Left forelimb (tissue), 1 donor: ENCODE results near the gene USP9X.
"Not testable (repeated sequence)": the region's sequence is repeated elsewhere in the genome, so short reads cannot be mapped to it uniquely, and the experiment has no call there.

Experiments
- DNase-seq: peaks from one replicate; pipeline ENCODE4 v3.0.0-alpha.2; 2018; ENCODE audit warnings: low spot score

USP9X gene

DNA sequence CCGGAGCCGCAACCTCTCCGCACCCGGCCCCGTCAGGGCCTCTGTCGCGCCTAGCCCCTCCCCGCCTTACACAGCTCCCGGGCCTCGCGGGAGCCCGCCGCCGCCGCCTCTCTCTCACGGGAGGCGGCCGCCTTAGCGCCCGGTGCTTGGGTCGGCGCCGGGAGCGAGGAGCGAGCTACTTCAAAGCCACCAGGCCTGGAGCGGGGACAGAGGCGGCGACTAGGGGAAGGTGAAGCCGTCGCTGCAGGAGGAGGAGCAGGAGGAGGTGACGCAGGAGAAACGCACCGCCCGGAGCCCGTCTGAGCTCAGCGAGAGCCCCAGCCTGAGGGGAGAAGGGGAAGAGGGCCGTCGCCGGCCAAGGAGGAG, 250 bp downstream of the USP9X start:
- peak; percentile 70 for DNase-seq

DNA sequence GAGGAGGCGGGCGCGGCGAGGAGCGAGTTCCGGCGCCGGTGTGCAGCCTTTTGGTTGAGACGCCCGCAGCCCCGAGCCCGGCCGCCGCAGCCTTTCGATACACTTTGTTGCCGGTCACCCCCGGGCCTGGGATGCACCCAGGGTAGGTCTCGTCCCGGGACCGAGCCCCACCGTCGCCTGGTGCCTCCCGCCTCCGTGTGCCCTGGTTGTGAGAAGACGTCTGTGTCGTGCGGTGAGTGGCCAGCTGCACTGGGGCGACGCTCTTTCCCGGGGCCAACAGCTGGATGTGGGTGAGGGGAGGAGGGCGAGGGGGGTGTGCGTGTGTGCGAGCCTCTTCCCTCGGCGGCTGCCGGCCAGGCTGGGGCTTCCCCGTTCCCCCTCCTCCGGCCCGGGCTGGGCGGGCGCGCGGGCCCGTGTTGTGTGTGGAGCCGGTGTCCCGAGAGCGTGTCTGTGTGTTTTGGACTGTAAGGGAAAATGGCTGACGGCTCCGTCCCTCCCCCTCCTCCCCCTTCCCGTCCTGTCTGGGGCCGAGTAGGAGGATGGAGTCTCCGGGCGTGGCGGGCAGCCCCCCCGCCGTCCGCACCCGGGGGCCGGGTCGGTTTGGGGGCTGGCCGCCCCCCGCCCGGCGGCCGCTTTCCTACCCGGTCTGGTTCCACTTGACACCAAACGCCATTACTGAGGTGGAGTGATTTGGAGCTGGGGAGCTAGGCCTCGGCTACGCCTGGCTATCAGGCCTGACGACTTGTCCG, 807 bp downstream of the USP9X start:
- peak; percentile 81 for DNase-seq

DNA sequence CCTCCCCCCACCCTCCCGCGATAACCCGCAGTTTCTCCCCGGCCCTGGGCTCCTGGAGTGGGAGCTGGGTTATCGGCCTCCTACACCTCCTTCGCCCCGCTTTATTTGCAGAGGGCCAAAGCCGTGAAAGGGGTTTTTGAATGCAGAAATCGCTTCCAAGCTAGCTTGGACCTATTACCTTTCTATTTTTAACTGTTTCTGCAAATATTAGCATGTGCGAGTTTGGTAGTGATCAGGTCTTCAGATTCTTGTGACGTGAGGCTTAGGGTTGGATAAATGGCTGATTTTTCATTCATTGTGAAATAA, 1.3 kb downstream of the USP9X start:
- no peak for DNase-seq

DNA sequence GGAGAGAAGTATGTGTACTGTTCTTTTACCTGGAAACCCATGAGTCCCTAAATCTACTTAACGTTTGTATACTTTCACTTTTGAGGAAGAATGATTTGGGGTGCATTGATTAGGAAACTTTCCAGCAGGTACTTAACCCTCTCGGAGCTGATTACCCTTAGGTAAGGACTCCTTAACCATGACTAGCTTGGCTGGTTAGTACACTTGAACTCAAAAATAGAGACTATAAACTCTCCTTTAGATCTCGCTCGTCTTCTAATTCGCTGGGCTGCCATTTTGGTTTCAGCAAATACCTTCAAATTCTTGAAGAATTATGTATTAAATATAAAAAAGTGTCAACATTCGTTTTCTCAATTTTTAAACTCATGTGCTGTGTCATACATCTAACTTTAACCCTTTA, 2.0 kb downstream of the USP9X start:
- no peak for DNase-seq

DNA sequence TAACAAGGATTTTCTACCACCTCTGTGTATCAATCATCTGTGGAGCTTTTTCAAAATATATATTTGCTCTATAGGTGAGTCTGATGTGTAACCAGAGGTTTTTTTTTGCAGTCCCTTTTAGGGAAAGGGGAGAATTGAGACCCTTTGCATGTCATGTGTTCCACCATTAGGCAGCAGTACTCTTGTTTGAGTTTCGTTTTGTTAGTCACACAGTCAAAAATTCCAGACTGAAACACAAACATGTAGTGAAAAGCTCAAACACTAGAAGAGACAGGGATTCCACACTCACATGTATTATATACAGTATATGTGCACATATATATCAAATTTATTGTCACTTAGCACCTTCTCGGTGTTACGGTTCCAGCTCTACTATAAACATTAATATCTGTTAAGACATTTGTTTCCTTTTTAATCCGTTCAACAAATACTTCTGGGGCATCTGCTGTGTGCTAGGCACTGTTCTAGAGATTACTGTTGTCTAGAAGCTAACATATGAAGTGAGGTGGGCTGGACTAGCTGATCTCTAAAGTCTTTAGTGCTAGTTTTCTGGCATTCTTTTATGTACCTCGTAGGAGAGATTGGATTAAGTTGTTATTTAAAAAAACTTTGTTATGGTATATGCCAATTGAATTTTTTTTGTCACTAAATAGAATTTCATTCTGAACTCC, 5.5 kb downstream of the USP9X start:
- DNase-seq = no peak

DNA sequence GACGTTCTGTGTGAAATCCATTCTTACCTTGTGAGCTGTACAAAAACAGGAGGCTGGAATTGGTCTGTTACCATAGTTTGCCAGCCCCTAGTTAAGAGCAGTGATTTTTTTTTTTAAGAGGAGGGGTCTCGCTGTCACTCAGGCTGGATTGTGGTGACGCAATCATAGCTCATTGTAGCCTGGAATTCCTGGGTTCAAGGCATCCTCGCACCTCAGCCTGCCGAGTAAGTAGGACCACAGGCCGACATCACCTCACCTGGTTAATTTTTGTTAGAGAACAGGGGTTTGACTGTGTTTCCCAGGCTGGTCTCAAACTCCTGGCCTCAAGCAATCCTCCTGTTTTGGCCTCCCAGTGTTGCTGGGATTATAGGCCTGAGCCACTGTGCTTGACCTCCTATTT, 7.5 kb downstream of the USP9X start:
- no peak for DNase-seq

DNA sequence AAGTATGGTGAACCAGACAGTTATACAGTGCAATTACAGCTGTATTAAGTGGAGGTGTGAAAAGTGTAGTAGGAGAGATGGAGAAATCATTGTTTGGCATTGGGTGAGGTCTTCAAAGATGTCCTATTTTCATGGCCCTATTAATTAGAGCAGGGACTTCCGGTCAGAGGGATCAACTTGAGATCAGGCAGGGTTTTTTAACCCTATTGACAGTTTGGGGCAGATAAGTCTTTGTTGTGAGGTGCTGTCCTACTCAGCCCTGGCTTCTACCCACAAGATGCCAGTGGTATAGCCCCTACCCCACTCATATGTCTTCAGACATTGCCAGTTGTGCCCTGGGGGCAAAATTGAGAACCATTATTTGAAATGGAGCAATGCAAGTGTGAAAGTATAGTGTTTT, 9.9 kb downstream of the USP9X start:
- DNase-seq = no peak

DNA sequence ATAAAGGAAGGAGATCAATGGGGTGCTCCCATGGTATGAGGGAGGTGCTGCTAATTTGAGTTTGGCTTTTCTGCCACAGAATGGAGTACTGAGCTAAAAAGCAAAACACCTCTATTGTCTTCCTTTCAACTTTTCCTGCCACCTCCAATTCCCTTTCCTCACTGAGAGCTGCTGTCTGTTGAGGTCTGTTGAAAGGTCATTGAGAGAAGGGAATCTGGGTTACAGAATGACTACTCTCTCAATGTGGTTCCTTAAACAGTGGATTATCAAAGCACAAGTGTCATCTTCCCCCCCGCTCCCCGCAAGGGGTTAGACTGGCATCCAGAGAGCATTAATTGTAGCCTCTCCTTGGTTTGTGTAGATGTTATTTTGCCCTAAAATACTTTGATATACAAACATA, 10.7 kb downstream of the USP9X start:
- no peak for DNase-seq

DNA sequence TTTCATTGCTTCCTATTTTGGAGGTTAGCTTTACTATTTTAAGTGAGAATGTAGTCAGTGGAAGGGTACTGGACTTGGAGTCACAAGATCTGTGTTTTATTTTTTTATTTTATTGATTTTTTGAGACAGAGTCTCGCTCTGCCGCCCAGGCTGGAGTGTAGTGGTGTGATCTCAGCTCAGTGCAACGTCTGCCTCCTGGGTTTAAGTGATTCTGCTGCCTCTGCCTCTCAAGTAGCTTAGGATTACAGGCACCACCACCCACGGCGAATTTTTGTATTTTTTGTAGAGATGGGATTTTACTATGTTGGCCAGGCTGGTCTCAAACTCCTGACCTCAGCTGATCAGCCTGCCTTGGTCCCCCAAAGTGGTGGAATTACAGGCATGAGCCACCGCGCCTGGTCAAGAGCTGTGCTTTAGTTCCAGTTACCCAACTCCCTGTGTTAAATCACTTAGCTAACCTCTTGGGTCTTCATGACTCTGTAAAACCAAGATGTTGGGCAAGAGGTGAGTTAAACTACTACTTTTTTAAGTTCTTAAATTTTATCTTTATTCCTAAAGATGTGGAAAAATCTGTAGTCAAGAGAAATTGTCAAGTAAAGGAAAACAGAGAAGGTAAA, 11.2 kb downstream of the USP9X start:
- no peak for DNase-seq

DNA sequence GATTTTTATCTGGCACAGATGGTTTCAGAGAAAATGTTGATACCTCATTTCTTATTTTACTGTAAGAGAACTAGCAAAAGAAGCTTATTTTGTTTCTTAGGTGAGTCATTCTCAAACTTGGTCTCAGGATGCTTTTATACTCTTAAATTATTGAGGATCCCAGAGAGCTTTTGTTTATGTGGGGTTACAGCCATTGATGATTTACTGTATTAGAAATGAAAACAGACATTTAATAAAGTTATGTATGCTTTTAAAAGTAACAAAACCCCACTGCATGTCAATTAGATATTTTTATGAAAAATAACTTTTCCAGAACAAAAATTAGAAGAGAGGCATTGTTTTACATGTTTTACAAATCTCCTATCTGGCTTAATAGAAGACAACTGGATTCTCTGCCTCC, 12.1 kb downstream of the USP9X start:
- DNase-seq = no peak

DNA sequence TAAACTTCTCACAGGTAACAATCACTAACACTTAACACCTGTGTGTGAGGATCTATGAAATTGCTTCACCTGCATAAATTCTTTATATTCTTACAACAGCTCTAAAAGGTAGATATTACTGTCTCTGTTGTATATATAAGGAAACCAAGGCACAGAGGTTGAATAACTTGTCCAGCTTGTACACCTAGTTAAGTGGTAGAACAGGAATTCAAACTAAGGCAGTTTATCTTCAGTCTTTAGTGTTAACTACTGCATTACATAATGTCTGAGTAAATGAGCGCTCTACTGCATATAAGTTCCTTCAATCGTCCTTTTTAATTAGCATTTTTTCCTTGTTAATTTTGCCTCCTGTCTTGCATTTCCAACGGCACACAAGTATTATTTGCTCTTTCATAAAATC, 15.0 kb downstream of the USP9X start:
- DNase-seq = no peak

DNA sequence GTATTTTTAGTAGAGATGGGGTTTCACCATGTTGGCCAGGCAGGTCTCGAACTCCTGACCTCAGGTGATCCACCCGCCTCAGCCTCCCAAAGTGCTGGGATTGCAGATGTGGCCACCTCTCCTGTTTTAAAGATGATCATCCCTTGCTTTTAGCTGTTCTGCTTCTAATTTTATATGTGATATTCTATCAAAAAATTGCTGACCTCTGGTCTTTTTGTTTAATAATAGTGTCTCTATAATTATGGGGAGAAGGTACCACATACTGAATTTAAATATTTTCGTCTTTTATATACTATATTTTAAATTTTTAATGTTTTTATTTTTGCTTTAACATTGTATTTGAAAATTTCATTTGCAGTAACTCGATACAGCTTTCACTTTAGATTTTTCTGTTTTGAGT, 15.6 kb downstream of the USP9X start:
- no peak for DNase-seq

DNA sequence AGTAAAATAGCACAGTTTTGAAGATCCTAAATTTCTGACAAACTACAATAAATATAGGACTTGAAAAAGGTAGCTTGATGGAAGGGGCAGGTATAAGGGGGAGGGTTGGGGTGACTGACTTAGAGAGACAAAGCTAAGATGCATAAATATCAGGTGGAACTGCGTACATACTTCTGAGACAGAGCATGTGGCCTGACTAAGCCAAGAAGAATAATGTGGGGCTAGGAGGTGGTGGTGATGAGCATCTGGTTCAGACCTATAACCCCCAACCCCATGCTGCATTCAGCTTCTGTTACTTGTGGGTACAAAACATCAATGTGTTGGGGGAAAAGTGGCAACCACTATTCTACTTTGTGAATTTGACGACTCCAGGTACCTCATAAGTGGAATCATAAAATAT, 19.8 kb downstream of the USP9X start:
- DNase-seq = no peak

DNA sequence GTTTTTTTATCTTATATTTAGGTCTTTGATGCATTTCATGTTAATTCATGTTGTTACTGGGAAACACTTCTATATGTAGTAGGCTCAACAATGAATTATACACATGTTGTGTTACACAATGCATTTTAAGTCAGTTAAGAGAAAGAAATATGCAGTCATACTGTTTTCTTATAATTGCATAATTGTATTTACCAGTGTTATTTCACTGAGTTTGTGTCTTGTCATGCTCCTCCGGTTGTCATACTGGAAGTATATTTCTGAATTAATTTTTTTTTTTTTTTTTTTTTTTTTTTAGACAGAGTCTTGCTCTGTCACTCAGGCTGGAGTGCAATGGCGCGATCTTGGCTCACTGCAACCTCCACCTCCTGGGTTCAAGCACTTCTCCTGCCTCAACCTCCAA, 21.0 kb downstream of the USP9X start:
- not testable (repeated sequence) for DNase-seq

DNA sequence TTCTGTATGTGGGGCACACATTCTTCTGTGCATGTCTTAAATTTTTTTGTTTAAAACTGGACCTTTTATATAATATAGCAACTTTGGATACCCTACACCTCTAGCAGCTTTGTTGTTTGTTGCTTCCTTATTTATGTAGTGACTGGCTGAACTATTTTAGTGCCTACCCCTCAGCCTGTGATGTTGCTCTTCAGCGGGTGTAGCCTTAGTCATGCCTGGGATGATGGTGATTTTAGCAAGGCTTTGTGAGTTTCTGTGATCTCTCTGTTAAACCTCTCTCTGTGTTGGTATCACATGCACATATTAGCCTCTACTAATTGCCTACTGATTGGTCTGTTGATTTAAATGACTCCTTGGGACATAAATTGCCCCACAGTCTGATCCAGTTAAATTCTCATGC, 22.8 kb downstream of the USP9X start:
- DNase-seq = no peak

DNA sequence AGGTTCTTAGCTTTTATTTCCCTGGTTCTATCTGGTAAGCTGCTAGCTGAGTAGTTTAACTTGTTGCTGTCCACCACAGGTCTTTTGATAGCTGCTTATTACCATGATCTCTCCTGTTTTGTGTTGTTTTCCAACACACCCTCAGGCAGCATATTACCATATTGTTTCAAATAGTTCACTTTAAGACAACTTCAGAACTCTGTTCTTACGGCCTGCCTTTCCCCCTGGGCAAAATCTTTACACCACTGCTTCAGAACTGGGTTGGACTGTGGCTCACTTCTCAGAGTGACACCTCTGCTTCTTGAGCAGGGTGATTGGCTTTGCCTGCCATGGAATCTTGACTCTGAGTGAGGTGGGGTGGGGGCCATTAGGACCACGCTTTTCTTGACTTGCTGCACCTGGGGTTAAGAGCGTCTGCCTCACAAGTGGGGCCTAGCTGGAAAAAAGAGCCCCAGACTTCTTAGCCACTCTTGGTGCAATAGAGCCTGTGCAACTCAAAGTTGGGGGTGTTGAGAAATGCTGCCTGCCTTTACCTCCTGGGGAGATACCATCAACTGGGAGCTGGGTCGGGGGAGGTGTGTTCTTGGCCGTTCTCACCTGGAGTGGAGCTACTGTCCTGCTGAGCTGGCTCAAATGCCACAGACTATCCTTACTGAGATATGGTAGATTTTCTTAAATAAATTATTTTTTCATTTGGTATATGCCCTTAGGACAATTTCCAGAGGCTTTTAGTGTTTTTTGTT, 23.4 kb downstream of the USP9X start:
- no peak for DNase-seq

DNA sequence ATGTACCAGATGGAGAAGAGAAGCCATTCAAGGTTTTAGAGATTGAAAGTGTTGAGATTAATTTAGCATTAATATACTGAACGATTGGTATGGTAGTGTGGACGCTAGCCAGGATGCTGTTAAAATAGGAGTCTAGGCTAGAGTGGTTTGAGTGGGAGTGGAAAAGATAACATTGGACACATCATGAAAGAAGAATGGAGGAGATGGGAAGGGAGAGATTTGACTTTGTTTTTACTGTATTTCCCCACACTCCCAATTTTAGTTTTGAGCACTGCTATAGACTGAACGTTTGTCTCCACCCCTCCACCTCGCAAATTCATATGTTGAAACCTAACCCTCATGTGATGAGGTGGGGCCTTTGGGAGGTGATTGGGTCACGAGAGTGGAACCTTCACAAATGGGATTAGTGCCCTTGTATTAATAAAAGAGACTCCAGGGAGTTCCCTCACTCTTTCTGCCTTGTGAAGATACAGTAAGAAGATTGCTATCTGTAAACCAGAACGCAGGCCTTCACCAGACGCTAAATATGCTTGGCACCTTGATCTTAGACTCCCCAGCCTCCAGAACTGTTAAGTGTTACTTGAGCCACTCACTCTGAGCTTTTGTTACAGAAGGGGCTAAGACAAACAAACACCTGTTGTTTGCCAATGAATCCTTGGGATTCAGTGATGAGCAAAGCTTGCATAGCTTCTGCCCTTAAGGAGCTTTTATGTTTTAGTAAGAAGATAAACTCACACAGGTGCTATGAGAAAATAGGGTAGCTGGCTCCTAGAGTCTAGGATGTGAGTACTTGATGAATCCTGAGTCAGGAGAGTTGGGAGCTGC, 25.8 kb downstream of the USP9X start:
- DNase-seq = no peak

DNA sequence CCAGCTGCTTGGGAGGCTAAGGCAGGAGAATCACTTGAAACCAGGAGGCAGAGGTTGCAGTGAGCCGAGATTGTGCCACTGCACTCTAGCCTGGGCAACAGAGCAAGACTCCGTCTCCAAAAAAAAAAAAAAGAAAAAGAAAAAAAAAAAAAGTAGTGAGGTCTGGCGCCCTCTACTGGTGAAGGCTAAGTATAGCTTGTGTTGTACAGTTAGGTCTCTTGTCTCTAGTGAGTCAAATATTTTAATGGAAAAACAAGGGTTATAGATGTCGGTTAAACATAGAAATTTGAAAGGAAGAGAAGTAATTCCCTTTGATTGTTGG, 29.8 kb downstream of the USP9X start:
- DNase-seq = not testable (repeated sequence)

DNA sequence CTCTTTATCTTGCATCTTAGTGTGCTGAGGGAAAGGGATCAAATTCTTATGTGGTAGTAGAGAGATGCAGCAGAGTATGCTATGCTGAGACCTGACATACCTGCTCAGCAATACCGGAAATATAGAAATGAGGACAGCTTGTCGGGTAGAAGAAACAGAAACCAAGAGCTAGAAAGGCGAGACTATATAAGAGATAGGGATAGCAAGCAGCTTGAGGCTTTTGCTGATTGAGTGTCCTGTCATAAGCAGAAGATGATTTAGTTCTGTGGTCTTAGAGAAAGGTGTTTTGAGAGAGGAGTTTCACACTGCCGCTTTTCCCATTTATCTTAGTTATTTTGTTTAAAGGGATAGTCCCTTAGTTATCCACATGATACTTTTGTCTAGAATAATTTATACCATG, 31.7 kb downstream of the USP9X start:
- DNase-seq = no peak

DNA sequence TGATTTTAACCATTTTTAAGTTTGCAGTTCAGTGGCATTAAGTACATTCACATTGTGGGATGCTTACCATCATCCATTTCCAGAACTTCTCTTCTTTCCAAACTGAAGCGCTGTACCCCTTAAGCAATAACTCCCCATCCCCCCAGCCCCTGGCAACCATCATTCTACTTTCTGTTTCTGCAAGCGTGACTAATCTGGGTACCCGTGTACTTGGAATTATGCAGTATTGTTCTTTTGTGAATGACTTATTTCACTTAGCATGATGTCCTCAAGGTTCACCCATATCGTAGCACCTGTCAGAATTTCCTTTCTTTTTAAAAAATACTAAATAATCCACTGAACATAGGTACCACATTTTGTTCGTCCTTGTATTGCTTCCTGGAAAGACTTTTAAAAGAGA, 32.9 kb downstream of the USP9X start:
- DNase-seq = no peak

DNA sequence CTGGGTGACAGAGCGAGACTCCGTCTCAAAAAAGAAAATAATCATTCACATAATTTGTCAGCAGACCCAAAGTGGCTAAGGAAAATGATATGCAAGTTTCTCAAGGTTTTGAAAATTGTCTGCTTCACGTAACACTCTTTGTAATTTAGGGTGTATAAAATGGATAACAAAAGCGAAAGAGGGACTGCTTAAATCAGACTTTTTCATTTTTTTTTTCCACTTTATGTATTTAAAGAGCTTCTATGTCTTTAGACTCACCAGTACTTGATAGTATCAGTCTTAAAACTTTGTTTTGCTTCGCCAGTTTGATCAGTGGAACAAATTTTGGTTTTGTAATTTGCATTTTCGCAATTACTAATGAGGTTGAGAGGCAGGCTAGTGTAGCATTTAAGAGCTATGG, 34.6 kb downstream of the USP9X start:
- no peak for DNase-seq

DNA sequence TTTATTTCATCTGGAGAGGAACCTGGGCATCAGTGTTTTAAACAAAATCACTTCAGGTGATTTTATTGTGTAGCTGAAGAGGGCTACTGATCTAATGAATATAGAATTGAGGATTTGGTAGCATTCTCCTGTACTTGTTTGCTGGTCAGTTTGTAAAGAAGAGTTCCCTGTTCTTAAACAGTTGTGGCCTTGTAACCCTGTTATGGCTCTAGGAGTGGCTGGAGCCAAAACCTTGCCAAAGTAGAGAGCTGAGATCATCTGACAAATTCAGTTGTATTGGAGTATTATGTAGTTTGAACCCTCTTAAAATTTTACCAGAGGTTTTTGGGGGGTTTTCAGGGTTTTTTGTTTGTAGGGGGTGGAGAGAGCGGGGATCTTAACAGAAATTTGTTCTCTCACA, 36.5 kb downstream of the USP9X start:
- DNase-seq = no peak
